GM19467 (cell line): ENCODE data around the gene POLR1G.
A peak's percentile ranks its signal among the peaks of the same experiment; 100 is the strongest.

Experiments used
- ATAC-seq: cut with Tn5 transposase; IDR thresholded peaks from one replicate; pipeline ENCODE4 v1.9.1; 2021; ENCODE audit warnings: mild to moderate bottlenecking, moderate library complexity; ENCODE audit not compliant: unreplicated experiment

POLR1G gene

GRCh38 chr19:45406226-45407090 lies at the start of gene POLR1G:
POLR1G (plus strand) TSS chr19:45406644; CDS start chr19:45406697, 53 bp downstream.
- ATAC-seq = peak; percentile 70

GRCh38 chr19:45356760-45357444 lies 49.5 kb upstream of the POLR1G start:
- ATAC-seq = no peak

- ATAC-seq = no peak
Observed at GRCh38 chr19:45357445-45357783, 49.0 kb upstream of the POLR1G start.

GRCh38 chr19:45358213-45358792 lies 48.1 kb upstream of the POLR1G start:
- ATAC-seq = no peak

- ATAC-seq = no peak
Observed at GRCh38 chr19:45361608-45362007, 44.8 kb upstream of the POLR1G start.

- no peak for ATAC-seq
Observed at GRCh38 chr19:45362291-45362690, 44.2 kb upstream of the POLR1G start.

- ATAC-seq = no peak
Observed at GRCh38 chr19:45363861-45364459, 42.5 kb upstream of the POLR1G start.

GRCh38 chr19:45364696-45365095 lies 41.7 kb upstream of the POLR1G start:
- no peak for ATAC-seq

- no peak for ATAC-seq
Observed at GRCh38 chr19:45368127-45368526, 38.3 kb upstream of the POLR1G start.

GRCh38 chr19:45368737-45369340 lies 37.6 kb upstream of the POLR1G start:
- ATAC-seq = no peak

- peak; percentile 94 for ATAC-seq
Observed at GRCh38 chr19:45370410-45371204, 35.8 kb upstream of the POLR1G start, which contains the start of gene ERCC2. ERCC2 (minus strand) TSS chr19:45370573; CDS start chr19:45370540, 33 bp downstream.

GRCh38 chr19:45376045-45376724 lies 30.3 kb upstream of the POLR1G start:
- no peak for ATAC-seq

- ATAC-seq = no peak
Observed at GRCh38 chr19:45380107-45380506, 26.3 kb upstream of the POLR1G start.

GRCh38 chr19:45382426-45382825 lies 24.0 kb upstream of the POLR1G start:
- ATAC-seq = no peak

GRCh38 chr19:45385392-45386221 lies 20.8 kb upstream of the POLR1G start:
- no peak for ATAC-seq

GRCh38 chr19:45391346-45391745 lies 15.1 kb upstream of the POLR1G start:
- no peak for ATAC-seq

GRCh38 chr19:45391871-45392665 lies 14.4 kb upstream of the POLR1G start:
- no peak for ATAC-seq
